T47D (cell line): ENCODE measurements around the gene ZNF341.

Experiments used
- DNase-seq, 2 experiments: peaks; one replicate each; pipeline versions ENCODE4 v3.0.0 to v3.0.0-alpha.2; 2011 to 2012; ENCODE audit warnings: low read depth in 1 of 2, low spot score in 1 of 2
- JUND ChIP-seq: IDR thresholded peaks from 2 replicates; pipeline ENCODE4 v1.6.1; 2012; ENCODE audit warnings: low read depth
- in situ Hi-C: cut with HindIII; loops from 2 replicates; pipeline ENCODE4 v1.10.0; 2016; ENCODE audit warnings: low sequenced_read_pairs, low pct_unique_long_range_greater_than_20kb

The ZNF341 gene

GRCh38 chr20:33810259-33810658, 78.5 kb downstream of the ZNF341 start:
- no peak for TF ChIP-seq JUND
- no peak for DNase-seq
- in situ Hi-C loops: no loop called here

- in situ Hi-C loops: no loop called here
- peak; percentile 93 to 100 for DNase-seq
- no peak for TF ChIP-seq JUND
Measured at GRCh38 chr20:33810885-33811775, 79.3 kb downstream of the ZNF341 start, which contains the start of gene CHMP4B. TSS of gene CHMP4B (plus strand) at chr20:33811348. CDS start at chr20:33811469, 121 bp downstream.

- in situ Hi-C loops: no loop called here
- peak in 1 of 2 experiments; percentile 23 for DNase-seq
Measured at GRCh38 chr20:33811776-33812151, 80.0 kb downstream of the ZNF341 start.

GRCh38 chr20:33812152-33812849, 80.5 kb downstream of the ZNF341 start:
- TF ChIP-seq JUND: no peak
- peak in 1 of 2 experiments; percentile 39 for DNase-seq
- in situ Hi-C loops: no loop called here

More at GRCh38 chr20:33811776-33812151, 80.0 kb downstream of the ZNF341 start:
- TF ChIP-seq JUND: no peak

- in situ Hi-C loops: no loop called here
- no peak for TF ChIP-seq JUND
- peak; percentile 56 to 57 for DNase-seq
Measured at GRCh38 chr20:33812908-33813462, 81.2 kb downstream of the ZNF341 start.

- no peak for DNase-seq
- in situ Hi-C loops: no loop called here
- no peak for TF ChIP-seq JUND
Measured at GRCh38 chr20:33814238-33814712, 82.5 kb downstream of the ZNF341 start.

- in situ Hi-C loops: no loop called here
- TF ChIP-seq JUND: no peak
- peak in 1 of 2 experiments; percentile 59 for DNase-seq
Measured at GRCh38 chr20:33815671-33816070, 83.9 kb downstream of the ZNF341 start.

GRCh38 chr20:33816191-33816590, 84.4 kb downstream of the ZNF341 start:
- in situ Hi-C loops: no loop called here
- no peak for DNase-seq
- no peak for TF ChIP-seq JUND

GRCh38 chr20:33817411-33817810, 85.6 kb downstream of the ZNF341 start:
- TF ChIP-seq JUND: no peak
- no peak for DNase-seq
- in situ Hi-C loops: no loop called here

GRCh38 chr20:33819456-33819855, 87.7 kb downstream of the ZNF341 start:
- no peak for TF ChIP-seq JUND
- DNase-seq: no peak
- in situ Hi-C loops: no loop called here

- DNase-seq: no peak
- TF ChIP-seq JUND: no peak
- in situ Hi-C loops: no loop called here
Measured at GRCh38 chr20:33820362-33820761, 88.6 kb downstream of the ZNF341 start.

GRCh38 chr20:33821270-33821836, 89.6 kb downstream of the ZNF341 start:
- DNase-seq: no peak
- in situ Hi-C loops: no loop called here

More at GRCh38 chr20:33821270-33821836, 89.6 kb downstream of the ZNF341 start:
- TF ChIP-seq JUND: no peak
